Ramos (cell line): ENCODE results near the gene FAM171A1.

Source experiments
- in situ Hi-C: fragments of 300-500 bp; cut with MboI; formaldehyde crosslinking; loops from one replicate; pipeline ENCODE4 v1.14.3; 2022; ENCODE audit warnings: low sequenced_read_pairs; ENCODE audit not compliant: unreplicated experiment

FAM171A1 gene

DNA sequence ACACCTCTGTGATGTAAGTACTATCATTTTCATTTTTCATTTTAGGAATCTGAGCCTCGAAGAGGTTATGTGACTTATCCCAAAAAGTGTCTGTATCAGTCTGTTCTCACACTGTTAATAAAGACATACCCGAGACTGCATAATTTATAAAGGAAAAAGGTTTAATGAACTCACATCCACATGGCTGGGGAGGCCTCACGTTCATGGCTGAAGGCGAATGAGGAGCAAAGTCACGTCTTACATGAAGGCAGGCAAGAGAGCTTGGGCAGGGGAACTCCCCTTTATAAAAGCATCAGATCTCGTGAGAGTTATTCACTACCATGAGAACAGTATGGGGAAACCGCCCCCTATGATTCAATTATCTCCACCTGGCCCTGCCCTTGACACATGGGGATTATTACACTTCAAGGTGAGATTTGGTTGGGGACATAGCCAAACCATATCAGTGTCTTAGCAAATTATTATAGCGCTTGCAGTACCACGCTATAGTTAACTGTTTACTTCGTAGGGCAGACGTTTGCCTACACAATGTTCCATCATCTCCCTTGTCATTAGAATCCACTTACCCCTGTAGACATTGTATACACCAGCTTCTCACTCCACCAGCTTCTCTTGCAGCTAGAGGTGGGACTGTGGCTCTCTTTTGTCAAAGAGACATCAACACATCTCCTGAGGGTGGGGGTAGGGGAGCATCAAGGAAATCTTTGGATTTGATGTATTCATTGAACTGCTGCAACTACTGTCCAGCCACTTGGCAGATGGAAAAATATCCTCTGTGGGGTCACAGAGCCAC is 187.2 kb downstream of the FAM171A1 start:
- in situ Hi-C loops = no loop called here

DNA sequence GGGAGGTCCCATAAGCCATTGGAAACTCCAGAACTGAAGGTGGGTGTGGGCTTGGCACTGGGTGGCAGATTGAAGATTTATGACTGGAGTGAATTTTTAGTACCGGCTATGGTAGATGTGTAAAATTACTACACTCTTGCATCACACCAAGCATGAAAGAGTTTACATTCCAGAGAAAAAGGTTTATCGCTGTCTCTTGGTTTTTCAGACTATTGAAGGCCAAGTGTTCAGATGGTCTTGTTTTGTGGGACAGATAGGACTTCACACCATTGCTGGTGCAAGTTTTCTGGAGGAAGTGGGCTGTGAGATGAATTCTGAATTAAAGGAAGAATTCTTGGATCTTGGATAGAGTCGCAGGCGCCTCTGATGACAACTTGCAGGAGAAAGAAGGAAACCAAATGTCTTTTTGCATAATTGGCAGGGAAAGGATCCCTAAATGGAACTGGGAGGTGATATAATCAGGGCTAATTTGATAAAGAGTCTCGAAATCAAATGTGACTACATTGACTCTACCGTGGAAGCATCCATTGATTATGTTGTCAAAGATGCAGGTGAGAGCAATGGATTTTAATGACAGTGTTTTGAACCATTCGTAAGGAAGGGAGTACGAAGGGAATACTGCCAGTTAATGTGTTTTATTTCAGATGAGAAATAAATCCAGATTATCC is 188.4 kb downstream of the FAM171A1 start:
- in situ Hi-C loops = no loop called here

DNA sequence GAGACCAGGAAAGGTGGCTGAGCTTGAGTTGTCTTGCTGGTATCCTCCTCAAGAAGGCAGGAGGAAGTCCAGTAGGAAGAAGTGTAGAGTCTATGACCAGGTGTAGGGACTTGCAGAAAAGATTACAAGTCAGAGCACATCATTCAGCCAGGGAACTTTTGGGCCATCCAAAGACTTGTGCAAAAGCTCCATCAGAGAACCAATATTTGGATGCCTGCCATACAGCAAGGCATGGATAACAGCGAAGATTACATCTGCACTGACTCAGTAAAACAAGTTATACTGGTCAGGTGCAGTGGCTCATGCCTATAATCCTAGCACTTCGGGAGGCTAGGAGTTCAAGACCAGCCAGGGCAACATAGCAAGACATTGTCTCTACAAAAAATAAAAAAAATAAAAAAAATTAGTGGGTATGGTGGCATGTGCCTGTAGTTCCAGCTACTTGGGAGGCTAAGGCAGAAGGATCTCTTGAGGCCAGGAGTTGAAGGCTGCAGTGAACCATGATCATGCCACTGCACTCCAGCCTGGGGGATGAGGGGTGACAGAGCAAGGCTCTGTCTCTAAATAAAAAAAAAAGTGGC is 189.4 kb downstream of the FAM171A1 start:
- in situ Hi-C loops = no loop called here

DNA sequence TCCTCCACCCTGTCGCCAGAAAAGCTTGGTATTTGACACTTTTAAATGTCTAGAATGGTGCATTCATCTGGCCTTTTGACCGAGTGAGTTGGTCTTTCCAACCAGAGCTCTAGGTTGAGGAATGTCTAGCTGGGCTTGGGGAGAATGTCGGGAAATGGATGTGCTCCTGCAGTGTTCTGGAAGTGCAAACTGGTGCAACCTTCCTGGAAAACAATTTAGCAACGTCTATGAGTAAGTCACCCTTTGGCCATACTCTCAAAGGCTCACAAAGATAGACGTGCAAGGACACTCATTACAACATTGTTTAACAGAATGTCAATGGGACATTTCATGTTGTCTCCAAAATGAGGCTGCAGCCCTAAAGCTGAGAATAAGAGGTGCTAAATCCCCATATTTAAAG is 190.4 kb downstream of the FAM171A1 start:
- in situ Hi-C loops = no loop called here

DNA sequence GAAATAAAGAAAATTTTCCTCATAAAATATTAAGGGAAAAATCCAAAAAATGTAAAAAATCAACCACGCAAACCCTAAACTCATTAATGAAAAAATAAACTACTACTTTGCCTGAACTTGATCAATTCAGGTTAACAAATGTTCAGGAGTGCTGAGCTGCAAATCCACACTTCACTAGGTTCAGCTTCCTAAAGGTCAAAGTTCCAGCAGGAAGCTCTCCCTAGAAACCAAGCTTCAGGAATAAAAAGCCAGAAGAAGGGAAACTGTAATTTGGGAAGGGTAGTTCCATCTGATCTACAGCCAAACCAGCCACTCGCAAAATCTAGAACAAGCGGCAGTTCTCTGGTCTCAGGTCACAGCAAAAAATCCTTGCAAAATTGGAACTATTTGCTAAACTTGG is 194.8 kb downstream of the FAM171A1 start:
- in situ Hi-C loops = no loop called here

DNA sequence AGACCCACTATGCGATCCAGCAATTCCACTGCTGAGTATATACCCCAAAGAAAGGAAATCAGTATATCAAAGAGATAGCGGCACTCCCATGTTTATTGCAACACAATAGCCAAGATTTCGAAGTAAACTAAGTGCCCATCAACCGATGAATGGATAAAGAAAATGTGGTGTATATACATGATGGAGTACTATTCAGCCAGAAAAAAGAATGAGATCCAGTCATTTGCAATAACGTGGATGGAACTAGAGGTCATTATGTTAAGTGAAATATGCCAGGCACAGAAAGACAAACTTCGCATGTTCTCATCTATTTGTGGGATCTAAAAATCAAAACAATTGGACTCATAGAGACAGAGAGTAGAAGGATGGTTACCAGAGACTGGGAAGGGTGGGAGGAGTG is 195.5 kb downstream of the FAM171A1 start:
- in situ Hi-C loops = no loop called here

DNA sequence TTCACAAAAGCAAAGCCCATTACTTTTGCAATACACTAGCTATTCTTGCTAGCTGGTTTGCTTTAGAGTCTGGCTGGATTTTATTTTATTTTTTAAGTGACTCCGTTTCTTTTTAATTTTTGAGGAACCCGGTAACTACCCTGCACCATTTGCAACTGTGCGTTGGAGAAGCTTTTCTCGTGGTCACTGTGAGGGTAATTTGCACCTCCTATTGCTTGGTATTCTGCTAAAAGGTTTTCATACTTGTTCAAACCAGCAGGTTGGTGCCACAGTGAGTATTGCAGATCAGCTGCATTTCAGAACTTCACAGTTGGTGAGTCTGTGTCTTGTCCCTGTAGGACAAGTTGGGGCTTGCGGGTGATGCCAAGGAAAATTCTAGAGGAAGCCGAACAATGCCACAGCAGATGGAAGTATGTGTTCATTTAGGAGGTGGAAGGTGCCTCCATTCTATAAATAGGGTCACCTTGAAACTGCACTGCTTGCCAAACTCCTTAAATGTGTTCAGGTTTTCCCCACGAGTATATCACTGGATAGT is 198.7 kb downstream of the FAM171A1 start:
- in situ Hi-C loops = no loop called here

DNA sequence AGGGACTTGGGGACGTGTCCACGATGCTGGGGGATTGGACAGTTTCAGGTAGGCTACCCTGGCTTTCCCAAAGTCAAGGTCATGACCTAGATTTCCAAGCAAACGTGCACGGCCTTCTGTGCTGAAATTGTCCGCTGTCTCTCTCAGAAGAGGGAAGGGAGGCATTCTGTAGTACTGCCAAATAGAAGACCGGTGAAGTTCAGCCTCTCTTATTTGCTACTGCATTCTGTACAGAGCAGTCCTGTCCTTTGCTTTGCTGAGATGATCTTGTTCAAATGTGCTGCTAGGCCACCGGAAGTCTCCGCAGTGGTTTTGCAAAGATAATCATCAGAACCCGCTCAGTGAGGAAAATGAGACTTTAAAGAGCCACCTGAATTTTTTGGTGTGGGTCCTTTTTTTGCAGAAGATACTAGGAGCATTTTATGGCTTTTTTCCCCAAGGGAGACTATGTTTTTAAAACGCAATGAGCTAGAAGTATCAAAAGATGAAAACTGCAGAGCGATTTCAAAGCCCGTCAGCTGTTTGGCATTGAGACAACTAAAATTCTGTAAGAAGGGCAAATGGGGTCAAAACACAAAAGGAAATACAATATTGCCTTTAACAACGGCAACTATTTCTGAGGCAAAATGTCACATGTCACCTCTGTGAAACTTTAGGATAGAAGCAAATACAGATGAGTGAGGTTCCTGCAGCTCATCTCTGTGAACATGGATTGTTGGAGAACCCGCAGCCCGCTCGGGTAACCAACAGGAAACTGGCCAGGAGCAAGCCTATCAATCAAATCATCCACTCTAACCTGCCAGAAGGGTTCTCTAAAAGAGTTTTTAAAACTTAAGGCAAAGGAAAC is 201.3 kb downstream of the FAM171A1 start:
- in situ Hi-C loops = no loop called here

DNA sequence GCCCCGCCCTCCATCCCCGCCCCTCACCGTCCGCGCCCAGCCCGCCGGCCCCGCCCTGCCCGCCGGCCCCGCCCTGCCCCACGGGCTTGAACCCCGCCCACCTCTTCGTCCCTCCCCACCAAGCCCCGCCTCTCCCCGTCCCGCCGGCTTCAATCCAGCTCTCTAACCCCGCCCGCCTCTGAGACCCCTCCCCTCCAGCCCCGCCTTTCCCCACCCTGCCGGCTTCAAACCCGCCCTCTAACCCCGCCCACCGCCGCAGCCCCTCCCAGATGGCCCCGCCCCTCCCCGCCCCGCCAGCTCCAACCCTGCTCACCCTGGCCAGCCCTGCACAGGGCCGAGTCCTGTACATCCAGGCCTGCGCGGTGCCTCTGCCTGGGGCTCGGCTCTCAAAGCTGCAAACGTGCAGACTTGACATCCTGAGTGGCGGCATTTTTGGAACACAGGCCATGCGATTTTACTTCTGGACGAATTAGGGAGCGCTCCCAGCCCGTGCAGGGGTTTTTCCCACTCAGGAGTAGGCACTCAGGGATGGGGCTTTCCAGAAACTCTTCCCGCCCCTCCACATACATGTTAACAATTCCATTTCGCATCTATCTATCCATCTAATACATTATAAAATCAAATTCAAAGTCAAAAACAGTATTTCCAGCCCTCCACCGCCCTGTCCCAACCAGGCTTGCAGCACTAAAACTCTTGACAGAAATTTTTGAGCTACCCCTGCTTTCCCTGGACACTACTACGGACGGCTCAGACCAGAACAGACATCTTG is 202.1 kb downstream of the FAM171A1 start:
- in situ Hi-C loops = no loop called here

DNA sequence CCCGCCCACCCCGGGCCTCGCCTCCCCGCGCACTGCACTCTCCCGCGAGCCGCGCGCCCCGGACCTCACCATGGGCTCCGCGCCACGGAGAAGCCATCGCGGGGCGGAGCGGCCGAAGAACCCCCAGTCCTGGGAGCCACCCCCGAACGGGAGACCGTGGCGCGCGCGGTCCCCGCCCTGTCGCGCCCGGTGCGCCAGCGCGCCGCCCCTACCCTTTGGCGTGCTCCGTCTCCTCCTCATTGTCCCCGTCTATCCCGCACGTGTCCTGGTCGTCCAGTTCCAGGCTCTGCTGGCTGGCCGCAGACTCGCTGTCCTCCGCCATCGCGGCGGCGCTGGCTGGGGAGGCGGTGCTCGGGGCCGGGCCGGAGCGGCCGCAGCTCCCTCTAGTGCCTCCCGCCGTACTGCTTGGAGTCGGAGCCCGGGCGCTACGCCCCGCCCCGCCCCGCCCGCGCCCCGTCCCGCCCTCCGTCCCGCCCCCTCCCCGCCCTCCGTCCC is 202.8 kb downstream of the FAM171A1 start, which contains the start of gene NMT2:
Gene NMT2, minus strand, starts transcription at position 403 of the 495 bp plus-strand sequence. Its CDS starts 81 bp downstream, at position 322.
- in situ Hi-C loops = no loop called here

DNA sequence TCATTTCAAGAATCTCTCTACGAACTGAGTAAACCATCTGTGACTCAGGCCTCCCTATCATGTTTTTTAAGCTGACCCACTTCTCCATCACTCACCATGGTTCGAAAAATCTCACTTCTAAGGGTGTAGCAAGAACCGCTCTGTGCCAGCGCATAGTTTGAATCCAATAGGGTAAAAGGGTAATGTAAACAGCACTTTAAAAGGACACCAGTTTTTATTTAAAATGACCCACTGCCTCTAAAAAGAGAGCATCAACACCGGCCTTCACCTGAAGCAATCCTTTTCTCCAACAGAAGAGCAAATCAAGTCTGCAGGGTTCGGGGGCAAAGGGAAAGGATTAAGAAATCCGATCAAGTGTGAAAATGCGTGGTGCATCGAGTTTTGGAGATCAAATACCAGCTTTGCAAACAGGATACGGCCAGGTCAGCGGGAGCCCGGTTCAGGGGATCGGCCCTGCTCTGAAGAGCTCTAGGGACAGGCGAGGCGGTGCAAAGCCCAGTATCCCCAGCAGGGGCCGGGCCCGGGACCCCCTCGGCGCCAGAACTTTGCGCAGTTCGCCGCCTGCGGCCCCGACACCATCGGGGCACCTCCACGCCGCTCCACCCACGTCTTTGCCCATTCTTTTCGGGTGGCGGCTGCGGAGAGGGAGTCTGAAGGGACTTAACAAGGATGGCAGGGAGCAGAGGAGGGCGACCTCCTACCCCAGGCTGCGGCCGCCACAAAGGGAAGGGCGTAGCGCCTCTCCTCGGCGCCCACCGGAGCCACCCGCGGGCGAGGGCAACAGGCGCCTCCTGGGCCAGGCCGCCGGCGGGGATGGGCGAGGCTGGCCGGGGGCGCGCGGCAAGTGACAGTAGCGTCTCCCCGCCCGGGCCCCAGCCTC is 203.4 kb downstream of the FAM171A1 start:
- in situ Hi-C loops = no loop called here

DNA sequence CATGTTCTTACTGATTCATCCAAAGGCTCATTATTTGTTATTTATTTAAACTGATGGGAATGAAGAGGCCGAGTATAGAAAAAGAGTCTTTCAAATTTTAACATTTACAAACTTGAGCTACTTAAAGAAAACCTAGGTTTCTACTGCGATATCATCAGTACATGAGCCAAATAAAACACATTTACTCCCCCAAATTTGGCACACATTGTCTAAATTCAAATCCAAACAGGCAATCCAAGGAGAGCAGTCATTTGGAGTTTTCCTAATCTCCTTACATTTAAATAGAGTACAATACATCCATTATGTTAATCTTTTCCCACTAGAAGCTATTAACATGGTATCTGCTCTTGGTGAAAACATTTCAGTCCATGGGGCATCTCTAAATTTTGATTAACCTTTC is 204.8 kb downstream of the FAM171A1 start:
- in situ Hi-C loops = no loop called here

DNA sequence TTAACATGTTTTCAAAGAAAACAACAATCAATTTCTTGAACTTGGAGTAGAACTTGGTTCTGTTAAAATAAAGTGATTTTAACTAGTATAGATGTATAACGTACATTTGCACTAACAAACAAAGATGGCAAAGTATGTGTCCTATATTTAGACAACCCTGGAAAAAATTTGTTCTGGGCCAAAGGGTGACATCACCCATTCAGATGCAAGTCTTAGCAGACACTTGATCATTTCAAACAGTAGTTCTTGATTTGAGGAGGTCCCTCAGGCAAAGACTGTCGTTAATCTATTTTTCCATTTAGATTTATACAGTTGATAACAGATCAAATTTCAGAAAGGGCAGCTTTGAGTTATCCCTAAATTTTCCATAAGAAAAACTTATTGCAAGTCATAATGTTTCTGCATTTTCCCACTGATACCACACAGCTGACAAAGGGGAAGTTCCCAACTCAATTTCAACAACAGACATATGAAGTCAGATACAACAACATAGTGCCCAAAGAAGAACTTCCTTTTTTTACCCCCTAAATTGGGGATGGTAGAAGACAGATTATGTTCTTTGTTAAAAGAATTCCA is 207.7 kb downstream of the FAM171A1 start:
- in situ Hi-C loops = no loop called here
